Skeletal muscle tissue (tissue), 4 donors: ENCODE results near the gene AGFG1. TPM values are rescaled to one million over a fixed set of nuclear protein-coding genes. Genes with fewer than 3 reads are reported as not detected.

Experiments used
- H3K27ac ChIP-seq: one replicate; pipeline ENCODE4 v1.7.0; 2013; ENCODE audit warnings: mild to moderate bottlenecking, low read depth, low read length, inconsistent platforms
- H3K27me3 ChIP-seq, 3 donors: one replicate each; pipeline ENCODE4 v1.7.0; 2013; ENCODE audit warnings: low read length in 3 of 3; ENCODE audit not compliant: control insufficient read depth in 3 of 3, insufficient read depth in 3 of 3
- H3K36me3 ChIP-seq, 3 donors: one replicate each; pipeline ENCODE4 v1.7.0; 2013; ENCODE audit warnings: low read length in 3 of 3; ENCODE audit not compliant: control insufficient read depth in 3 of 3, insufficient read depth in 3 of 3
- H3K4me1 ChIP-seq, 3 donors: one replicate each; pipeline ENCODE4 v1.7.0; 2013; ENCODE audit warnings: low read length in 3 of 3, mild to moderate bottlenecking in 3 of 3; ENCODE audit not compliant: control insufficient read depth in 3 of 3, insufficient read depth in 3 of 3
- H3K4me3 ChIP-seq, 3 donors: one replicate each; pipeline ENCODE4 v1.7.0; 2013; ENCODE audit warnings: low read length in 3 of 3
- H3K9ac ChIP-seq, 3 donors: one replicate each; pipeline ENCODE4 v1.7.0; 2013; ENCODE audit warnings: low read length in 3 of 3, mild to moderate bottlenecking in 3 of 3, moderate library complexity in 2 of 3, low read depth in 1 of 3
- H3K9me3 ChIP-seq, 3 donors: one replicate each; pipeline ENCODE4 v1.7.0; 2013; ENCODE audit warnings: low read length in 3 of 3; ENCODE audit not compliant: control insufficient read depth in 3 of 3
- total RNA-seq: library from RNA; depleted of rRNA; stranded (reverse); fragments of >200 nt; gene quantifications from one replicate; pipeline ENCODE4 v1.2.3, GENCODE V29; 2014
- donor health status: Osteomylitis.

AGFG1 gene
- total RNA-seq, 1 donor from 2014 or later, result 20.9 TPM

DNA sequence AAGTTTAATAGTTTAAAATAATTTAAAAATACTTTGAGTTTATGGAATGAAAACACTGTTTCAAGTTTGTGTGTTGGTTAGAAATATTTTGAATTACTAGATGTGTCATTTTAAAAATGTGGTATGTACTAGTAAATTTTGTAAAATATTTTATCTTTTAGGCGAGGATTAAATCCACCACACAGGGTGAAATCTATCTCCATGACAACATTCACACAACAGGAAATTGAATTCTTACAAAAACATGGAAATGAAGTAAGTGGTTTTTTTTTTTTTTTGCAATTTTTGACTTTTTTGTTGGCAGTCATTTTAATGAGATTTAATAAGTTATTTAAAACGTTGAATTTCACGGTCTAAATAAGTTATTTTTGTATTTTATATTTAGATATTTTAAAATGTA lies 19.4 kb downstream of the AGFG1 start:
- no peak overlapping the region for H3K27ac ChIP-seq
- no peak overlapping the region for H3K9ac ChIP-seq
- peaks cover 0 to 2% (median 0%) of the 10 kb centered on the region in 3 donors for H3K4me1 ChIP-seq

GRCh38 chr2:227493524-227493923 lies 21.6 kb downstream of the AGFG1 start:
- Histone ChIP-seq H3K27ac (no peak overlapping the region), H3K27me3 (no peaks in the 10 kb centered on the region), H3K36me3 (peaks cover 0 to 3% (median 0%) of the 10 kb centered on the region in 3 donors), H3K4me1 (peaks cover 0 to 2% (median 0%) of the 10 kb centered on the region in 3 donors), H3K9me3 (no peaks in the 10 kb centered on the region), H3K9ac (no peak overlapping the region), H3K4me3 (no peak overlapping the region)

More for the DNA sequence above, 19.4 kb downstream of the AGFG1 start:
- Histone ChIP-seq H3K36me3 (peaks cover 0 to 3% (median 0%) of the 10 kb centered on the region in 3 donors), H3K4me3 (no peak overlapping the region), H3K9me3 (no peaks in the 10 kb centered on the region), H3K27me3 (no peaks in the 10 kb centered on the region)

GRCh38 chr2:227497158-227497557 lies 25.2 kb downstream of the AGFG1 start:
- no peaks in the 10 kb centered on the region for H3K9me3 ChIP-seq
- no peak overlapping the region for H3K9ac ChIP-seq
- H3K27me3 ChIP-seq, result no peaks in the 10 kb centered on the region
- H3K36me3 ChIP-seq, result peaks cover 0 to 3% (median 0%) of the 10 kb centered on the region in 3 donors
- H3K27ac ChIP-seq, result no peak overlapping the region
- H3K4me1 ChIP-seq, result no peaks in the 10 kb centered on the region
- H3K4me3 ChIP-seq, result no peak overlapping the region

GRCh38 chr2:227499627-227500300 lies 27.8 kb downstream of the AGFG1 start:
- Histone ChIP-seq H3K4me1 (peaks cover 2 to 13% (median 3%) of the 10 kb centered on the region in 3 donors), H3K9ac (no peak overlapping the region), H3K36me3 (peaks cover 0 to under 1% (median 0%) of the 10 kb centered on the region in 3 donors), H3K27ac (no peak overlapping the region), H3K27me3 (no peaks in the 10 kb centered on the region), H3K4me3 (no peak overlapping the region), H3K9me3 (no peaks in the 10 kb centered on the region)

DNA sequence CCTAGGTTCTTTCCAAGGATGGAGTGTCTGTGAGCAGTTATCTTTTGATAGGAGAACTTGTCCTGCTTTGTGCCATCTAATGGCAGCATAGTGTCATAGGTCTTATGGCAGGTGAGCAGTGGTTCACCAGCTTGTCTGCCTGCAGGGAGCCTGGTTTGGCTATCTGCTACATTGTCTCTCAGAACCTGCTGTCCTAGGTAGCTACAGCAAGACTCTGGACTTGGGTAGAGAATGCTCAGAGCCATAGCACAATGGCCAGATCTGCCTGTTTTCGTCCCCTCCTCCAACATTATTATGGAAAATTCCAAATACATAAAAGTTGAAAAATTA lies 28.3 kb downstream of the AGFG1 start:
- H3K9ac ChIP-seq, result no peak overlapping the region
- H3K27me3 ChIP-seq, result no peaks in the 10 kb centered on the region
- H3K4me3 ChIP-seq, result no peak overlapping the region
- no peak overlapping the region for H3K27ac ChIP-seq
- no peaks in the 10 kb centered on the region for H3K9me3 ChIP-seq
- no peaks in the 10 kb centered on the region for H3K36me3 ChIP-seq
- peaks cover 2 to 14% (median 5%) of the 10 kb centered on the region in 3 donors for H3K4me1 ChIP-seq

- H3K4me1 ChIP-seq, result peaks cover 2 to 14% (median 5%) of the 10 kb centered on the region in 3 donors
- H3K27ac ChIP-seq, result peak overlapping the region; percentile 1
- no peak overlapping the region for H3K9ac ChIP-seq
Observed at GRCh38 chr2:227503433-227504406, 31.8 kb downstream of the AGFG1 start.

GRCh38 chr2:227504700-227505099 lies 32.7 kb downstream of the AGFG1 start:
- no peak overlapping the region for H3K9ac ChIP-seq
- no peaks in the 10 kb centered on the region for H3K27me3 ChIP-seq
- no peak overlapping the region for H3K4me3 ChIP-seq
- peaks cover 2 to 15% (median 5%) of the 10 kb centered on the region in 3 donors for H3K4me1 ChIP-seq
- no peaks in the 10 kb centered on the region for H3K36me3 ChIP-seq
- no peak overlapping the region for H3K27ac ChIP-seq
- no peaks in the 10 kb centered on the region for H3K9me3 ChIP-seq

More at GRCh38 chr2:227503433-227504406, 31.8 kb downstream of the AGFG1 start:
- Histone ChIP-seq H3K27me3 (no peaks in the 10 kb centered on the region), H3K36me3 (no peaks in the 10 kb centered on the region), H3K4me3 (no peak overlapping the region), H3K9me3 (no peaks in the 10 kb centered on the region)

DNA sequence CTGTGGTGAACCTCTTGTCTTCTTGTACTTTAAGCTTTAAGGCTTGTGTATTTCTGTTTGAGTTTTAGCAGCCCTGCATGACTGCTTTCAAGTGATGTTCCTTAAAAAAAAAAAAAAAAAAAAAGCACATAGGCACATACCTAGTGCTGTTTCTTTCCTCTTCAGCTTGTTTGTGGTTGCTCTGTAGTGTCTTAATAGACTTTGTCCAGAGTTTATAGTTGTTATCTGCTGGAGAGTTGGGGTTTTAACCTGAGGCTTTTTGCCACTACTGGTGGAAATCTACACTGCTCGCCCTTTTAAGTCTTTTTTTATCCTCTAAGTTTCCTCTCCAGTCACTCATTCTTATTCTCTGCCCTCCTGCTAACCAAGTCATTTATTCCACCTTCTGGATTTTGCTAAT lies 34.5 kb downstream of the AGFG1 start:
- H3K9me3 ChIP-seq, result no peaks in the 10 kb centered on the region
- H3K36me3 ChIP-seq, result no peaks in the 10 kb centered on the region
- H3K27me3 ChIP-seq, result no peaks in the 10 kb centered on the region
- peaks cover 11 to 28% (median 13%) of the 10 kb centered on the region in 3 donors for H3K4me1 ChIP-seq
- no peak overlapping the region for H3K9ac ChIP-seq
- no peak overlapping the region for H3K27ac ChIP-seq
- no peak overlapping the region for H3K4me3 ChIP-seq

DNA sequence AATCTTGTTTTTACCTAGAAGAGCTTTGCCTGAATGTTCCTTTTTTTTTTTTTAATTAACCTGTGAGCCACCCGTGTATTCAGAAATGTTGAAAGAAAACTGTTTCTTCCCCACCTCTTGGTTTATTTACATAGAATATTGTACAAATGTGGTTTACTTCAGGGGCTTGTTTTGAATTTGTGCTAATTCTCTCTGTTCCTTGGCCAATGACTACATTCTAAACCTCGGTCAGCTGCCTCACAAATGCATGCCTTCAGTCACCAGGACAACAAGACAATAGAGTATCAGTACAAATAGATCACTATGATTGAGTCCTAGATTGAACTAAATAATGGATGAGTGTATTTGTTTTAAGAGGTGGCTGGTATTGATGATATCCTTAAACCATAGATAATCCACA lies 36.0 kb downstream of the AGFG1 start:
- H3K4me1 ChIP-seq, result peaks cover 20 to 37% (median 22%) of the 10 kb centered on the region in 3 donors
- H3K27ac ChIP-seq, result no peak overlapping the region
- H3K4me3 ChIP-seq, result no peak overlapping the region
- no peaks in the 10 kb centered on the region for H3K9me3 ChIP-seq
- H3K27me3 ChIP-seq, result no peaks in the 10 kb centered on the region
- H3K36me3 ChIP-seq, result no peaks in the 10 kb centered on the region
- H3K9ac ChIP-seq, result no peak overlapping the region

DNA sequence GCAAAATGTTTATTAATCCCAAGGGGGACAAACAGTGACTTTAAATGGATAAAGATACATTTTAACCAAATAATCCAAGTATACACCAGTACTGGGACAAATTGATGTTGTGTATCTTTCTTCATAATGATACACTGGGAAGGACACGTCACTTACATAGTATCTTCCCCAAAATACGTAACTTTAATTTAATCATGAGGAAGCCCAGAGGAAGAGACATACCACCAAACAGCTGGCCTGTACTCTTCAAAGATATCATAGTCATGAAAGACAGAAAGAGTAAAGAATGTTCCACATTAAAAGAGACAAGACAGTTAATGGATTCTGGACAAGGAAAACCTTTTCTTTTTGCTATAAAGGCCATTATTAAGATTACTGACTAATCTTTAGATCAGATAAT lies 37.1 kb downstream of the AGFG1 start:
- Histone ChIP-seq H3K4me3 (no peak overlapping the region), H3K9ac (no peak overlapping the region), H3K4me1 (peaks cover 21 to 35% (median 31%) of the 10 kb centered on the region in 3 donors), H3K9me3 (no peaks in the 10 kb centered on the region), H3K27ac (no peak overlapping the region), H3K36me3 (no peaks in the 10 kb centered on the region), H3K27me3 (no peaks in the 10 kb centered on the region)
